Measurements from ENCODE around the gene PSMB8. TPM values are rescaled to one million over a fixed set of nuclear protein-coding genes. Genes with fewer than 3 reads are reported as not detected.

Gene PSMB8
- total and polyA plus RNA-seq, 2 of the 4 experiments (the other 2 are of a cell fraction): 31.6 to 33.3 TPM

GRCh38 chr6:32799168-32799567 lies 44.7 kb downstream of the PSMB8 start:
- no peak overlapping the region for H2AFZ ChIP-seq (replicated peaks; ENCODE audit: low read length, poor library complexity)
- H4K91ac ChIP-seq (ENCODE audit: insufficient read depth, low read depth, low read length): no peak overlapping the region
- in situ Hi-C loops (cut with MboI; ENCODE audit: low sequenced_read_pairs): loop anchor here (5.0 to 10.0 kb wide), 2 partner anchors 382 to 554 kb away; no protein-coding TSS in a partner anchor
- no peaks in the 10 kb centered on the region for H4K20me1 ChIP-seq (ENCODE audit: insufficient read depth, low read length)
- ChIA-PET CTCF (no interaction called here), POLR2A (ENCODE audit: unreplicated experiment) (no interaction called here)
- no peaks in the 10 kb centered on the region for H3K9me1 ChIP-seq (ENCODE audit: insufficient read depth, low read length)
- H3K4ac ChIP-seq (ENCODE audit: low read depth, low read length): no peak overlapping the region
- no peak overlapping the region for H3K23ac ChIP-seq (ENCODE audit: low read depth, low read length)
- no peak overlapping the region for H2BK5ac ChIP-seq (ENCODE audit: low read depth, low read length, poor library complexity, severe bottlenecking)
- H3K27ac ChIP-seq (ENCODE audit: insufficient read depth, low read length): no peak overlapping the region
- H3K9me3 ChIP-seq (ENCODE audit: control insufficient read depth, insufficient read depth, low read length): peaks cover 4% of the 10 kb centered on the region
- no peak overlapping the region for H2AK5ac ChIP-seq (ENCODE audit: low read depth, low read length)
- H3K79me1 ChIP-seq (ENCODE audit: low read depth in 1 of 2, low read length in 2 of 2): no peaks in the 10 kb centered on the region
- DNase-seq: no peak
- dilution Hi-C loops (cut with HindIII; ENCODE audit: low sequenced_read_pairs, unreplicated experiment): no loop called here
- peaks cover 13% of the 10 kb centered on the region for H3K27me3 ChIP-seq (ENCODE audit: control insufficient read depth, insufficient read depth, low read length)
- intact Hi-C loops (cut with micrococcal nuclease): loop anchor here (5.0 kb wide), 1 partner anchor 367 kb away; no protein-coding TSS in a partner anchor
- H4K5ac ChIP-seq (ENCODE audit: low read depth, low read length): no peak overlapping the region
- no peak overlapping the region for H2BK15ac ChIP-seq (ENCODE audit: low read depth, low read length)
- H3K4me1 ChIP-seq (ENCODE audit: control insufficient read depth, insufficient read depth, low read length): no peaks in the 10 kb centered on the region
- no peak overlapping the region for H3K14ac ChIP-seq (replicated peaks; ENCODE audit: low read depth, low read length)
- WGBS, 2 experiments (ENCODE audit: extremely low coverage in 2 of 2, insufficient read length in 1 of 2): no CpG with 5 or more reads among the region's 3 CpGs
- no peak overlapping the region for H3K4me2 ChIP-seq (ENCODE audit: low read depth, low read length)
- TF ChIP-seq MAZ (IDR thresholded peaks at IDR 0.05; ENCODE audit: borderline replicate concordance, low read depth, low read length) (no peak), MAFK (IDR thresholded peaks at IDR 0.05; ENCODE audit: low read depth, low read length) (no peak), BHLHE40 (IDR thresholded peaks at IDR 0.05; ENCODE audit: low read depth, low read length) (no peak), USF2 (IDR thresholded peaks at IDR 0.05; ENCODE audit: low read depth, low read length) (no peak), RAD21 (IDR thresholded peaks at IDR 0.05; ENCODE audit: low read length) (no peak), FOS (IDR thresholded peaks at IDR 0.05; ENCODE audit: low read depth, low read length) (no peak), POLR2A (IDR thresholded peaks at IDR 0.05; ENCODE audit: low read depth, low read length) (no peak), SMC3 (IDR thresholded peaks at IDR 0.05; ENCODE audit: low read depth, low read length) (no peak), RFX5 (IDR thresholded peaks at IDR 0.05; ENCODE audit: low read depth, low read length) (no peak), MXI1 (IDR thresholded peaks at IDR 0.05; ENCODE audit: borderline replicate concordance, low read depth, low read length) (no peak), CTCF (conservative IDR thresholded peaks at IDR 0.05; ENCODE audit: low read depth, low read length) (no peak), CEBPB (IDR thresholded peaks at IDR 0.05; ENCODE audit: low read depth, low read length) (no peak), RCOR1 (IDR thresholded peaks at IDR 0.05; ENCODE audit: insufficient replicate concordance, low read length) (no peak), NFE2L2 (IDR thresholded peaks at IDR 0.05; ENCODE audit: low read depth, low read length) (no peak), CHD1 (IDR thresholded peaks at IDR 0.05; ENCODE audit: low read depth, low read length) (no peak)
- TF ChIP-seq, protein P1, sequence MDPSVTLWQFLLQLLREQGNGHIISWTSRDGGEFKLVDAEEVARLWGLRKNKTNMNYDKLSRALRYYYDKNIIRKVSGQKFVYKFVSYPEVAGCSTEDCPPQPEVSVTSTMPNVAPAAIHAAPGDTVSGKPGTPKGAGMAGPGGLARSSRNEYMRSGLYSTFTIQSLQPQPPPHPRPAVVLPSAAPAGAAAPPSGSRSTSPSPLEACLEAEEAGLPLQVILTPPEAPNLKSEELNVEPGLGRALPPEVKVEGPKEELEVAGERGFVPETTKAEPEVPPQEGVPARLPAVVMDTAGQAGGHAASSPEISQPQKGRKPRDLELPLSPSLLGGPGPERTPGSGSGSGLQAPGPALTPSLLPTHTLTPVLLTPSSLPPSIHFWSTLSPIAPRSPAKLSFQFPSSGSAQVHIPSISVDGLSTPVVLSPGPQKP (IDR thresholded peaks at IDR 0.05; ENCODE audit: borderline replicate concordance, low read depth, low read length): no peak
- H2BK20ac ChIP-seq (ENCODE audit: low read depth, low read length): no peak overlapping the region
- H4K8ac ChIP-seq (ENCODE audit: low read depth in 2 of 2, low read length in 2 of 2): no peak overlapping the region
- no peak overlapping the region for H3K9ac ChIP-seq (ENCODE audit: low read depth, low read length)
- no peak for ATAC-seq (ENCODE audit: low read depth)
- no peak overlapping the region for H2BK120ac ChIP-seq (ENCODE audit: low read depth, low read length)
- H3K18ac ChIP-seq (ENCODE audit: low read depth, low read length): no peak overlapping the region
- H3K36me3 ChIP-seq (ENCODE audit: control insufficient read depth, insufficient read depth, low read length): no peaks in the 10 kb centered on the region
- H3K4me3 ChIP-seq (ENCODE audit: insufficient read depth, low read depth, low read length): no peak overlapping the region
- no peak overlapping the region for H2AK9ac ChIP-seq (replicated peaks; ENCODE audit: low read depth, low read length, poor library complexity)
- no TSS peak for BruUV-seq (replicated peaks)
- H3K56ac ChIP-seq (ENCODE audit: extremely low read depth, insufficient read depth, low read length): no peak overlapping the region

Measured in IMR-90 (cell line).